Activated CD8-positive, alpha-beta T cell treated with anti-CD3 and anti-CD28 coated beads, Interleukin-2, amount 10 ng/mL, durations not matched to agents 7 days and 5 days (primary cell): Measurements from ENCODE around the gene PARD3. TPM values are rescaled to one million over a fixed set of nuclear protein-coding genes. Genes with fewer than 3 reads are reported as not detected.

Experiments used
- ATAC-seq: fragments of 150-1000 bp; cut with Tn5 transposase; one replicate; pipeline ENCODE4 v1.10.0; 2021; ENCODE audit warnings: moderate library complexity
- CTCF ChIA-PET: fragments of 350-600 bp; sonication (Branson Sonifier 250); formaldehyde crosslinking; loops from one replicate; lab custom pipeline; 2021; ENCODE audit warnings: antibody characterized with exemption; lab: Charles Lee
- POLR2A ChIA-PET: fragments of 350-600 bp; sonication (Branson Sonifier 250); formaldehyde crosslinking; loops from one replicate; lab custom pipeline; 2021; ENCODE audit warnings: antibody characterized with exemption; lab: Charles Lee
- DNase-seq: peaks from one replicate; pipeline ENCODE4 v3.0.0-alpha.2; 2020
- H3K27ac Mint-ChIP-seq: one replicate; pipeline ENCODE4 v1.8.0; 2021; ENCODE audit warnings: mild to moderate bottlenecking, mixed read lengths
- H3K27me3 Mint-ChIP-seq: one replicate; pipeline ENCODE4 v1.8.0; 2021; ENCODE audit warnings: low read depth, mixed read lengths
- H3K36me3 Mint-ChIP-seq: one replicate; pipeline ENCODE4 v1.8.0; 2021; ENCODE audit warnings: low read depth, mixed read lengths
- H3K4me1 Mint-ChIP-seq: one replicate; pipeline ENCODE4 v1.8.0; 2021; ENCODE audit warnings: low read depth, mixed read lengths
- H3K4me3 Mint-ChIP-seq: one replicate; pipeline ENCODE4 v1.8.0; 2021; ENCODE audit warnings: mild to moderate bottlenecking, mixed read lengths
- H3K9me3 Mint-ChIP-seq: one replicate; pipeline ENCODE4 v1.8.0; 2022; ENCODE audit warnings: mixed read lengths; ENCODE audit not compliant: insufficient read depth
- total RNA-seq, 2 experiments: library from RNA; stranded (reverse); gene quantifications; one replicate each; pipeline ENCODE4 v1.2.3, GENCODE V29; 2021

PARD3 gene
- total RNA-seq, 2 experiments from 2014 or later = 0.63 to 0.68 TPM

DNA sequence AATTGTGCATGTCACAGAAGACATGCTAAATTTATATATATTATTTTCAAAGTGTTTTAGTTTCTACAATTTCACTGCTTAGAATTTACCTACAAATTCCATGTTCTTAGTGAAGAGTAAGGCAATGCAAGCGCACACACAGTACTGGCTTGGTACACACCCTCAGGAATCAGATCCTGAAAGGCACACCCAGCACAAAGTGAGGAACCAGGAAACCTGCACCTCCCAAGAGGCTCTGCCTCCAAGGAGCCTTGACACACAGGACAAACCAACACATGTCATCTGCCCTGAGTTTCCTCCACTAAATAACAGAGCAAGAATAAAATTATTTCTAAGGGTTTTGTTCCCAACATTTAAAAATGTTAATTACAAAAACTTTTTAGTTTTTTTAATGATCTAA lies 156.2 kb downstream of the PARD3 start:
- ChIA-PET POLR2A (no interaction called here), CTCF (interaction anchor here (0.9 kb wide), 1 partner anchor 336 kb away, joined by 3 read pairs; no protein-coding TSS in a partner anchor)
- ATAC-seq = no peak
- no peak for DNase-seq
- Mint-ChIP-seq H3K4me1 (peaks cover 3% of the 10 kb centered on the region), H3K27me3 (peaks cover 3% of the 10 kb centered on the region), H3K4me3 (no peak overlapping the region), H3K36me3 (no peaks in the 10 kb centered on the region), H3K9me3 (no peaks in the 10 kb centered on the region), H3K27ac (no peak overlapping the region)

DNA sequence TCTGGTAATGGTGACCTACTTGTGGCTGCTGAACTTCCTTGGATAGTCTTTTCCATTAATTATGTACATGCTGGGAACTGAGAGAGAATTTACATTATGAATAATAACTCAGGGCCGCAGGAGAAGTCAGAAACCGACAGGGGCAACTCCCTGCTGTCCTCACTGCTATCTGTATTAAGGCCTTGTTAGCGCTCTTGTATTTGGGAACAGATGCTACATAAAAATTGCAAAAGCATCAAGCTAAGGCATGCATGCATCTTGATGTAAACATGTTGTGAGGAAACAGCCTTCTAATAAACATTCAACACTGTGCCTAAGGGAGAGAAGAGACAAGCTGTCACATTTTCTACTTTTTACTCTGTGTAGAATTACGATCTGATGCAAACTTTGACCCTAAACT lies 158.4 kb downstream of the PARD3 start:
- Mint-ChIP-seq H3K4me3 (no peak overlapping the region), H3K27me3 (peaks cover 3% of the 10 kb centered on the region), H3K4me1 (no peaks in the 10 kb centered on the region), H3K36me3 (no peaks in the 10 kb centered on the region), H3K9me3 (no peaks in the 10 kb centered on the region), H3K27ac (no peak overlapping the region)
- ChIA-PET CTCF (interaction anchor here (3.2 kb wide), 1 partner anchor 18 kb away, joined by 18 read pairs; no protein-coding TSS in a partner anchor), POLR2A (no interaction called here)
- DNase-seq (no peak), ATAC-seq (no peak)

- Mint-ChIP-seq H3K4me1 (no peaks in the 10 kb centered on the region), H3K36me3 (no peaks in the 10 kb centered on the region), H3K27ac (no peak overlapping the region), H3K9me3 (no peaks in the 10 kb centered on the region), H3K27me3 (peaks cover 3% of the 10 kb centered on the region), H3K4me3 (no peak overlapping the region)
- ChIA-PET CTCF (interaction anchor here (1.0 to 3.2 kb wide), 4 partner anchors 9 to 57 kb away, joined by 3 to 18 read pairs (median 6); no protein-coding TSS in a partner anchor), POLR2A (interaction anchor here (0.7 kb wide), 1 partner anchor 667 kb away, joined by 3 read pairs; no protein-coding TSS in a partner anchor)
- no peak for ATAC-seq
- peak; percentile 54 for DNase-seq
Observed at GRCh38 chr10:34655286-34656170, 159.6 kb downstream of the PARD3 start.

- POLR2A ChIA-PET = no interaction called here
- Mint-ChIP-seq H3K9me3 (no peaks in the 10 kb centered on the region), H3K4me1 (no peaks in the 10 kb centered on the region), H3K36me3 (no peaks in the 10 kb centered on the region), H3K4me3 (no peak overlapping the region), H3K27me3 (no peaks in the 10 kb centered on the region), H3K27ac (no peak overlapping the region)
- CTCF ChIA-PET = no interaction called here
- ATAC-seq (no peak), DNase-seq (no peak)
Observed at GRCh38 chr10:34654211-34654610, 160.9 kb downstream of the PARD3 start.

DNA sequence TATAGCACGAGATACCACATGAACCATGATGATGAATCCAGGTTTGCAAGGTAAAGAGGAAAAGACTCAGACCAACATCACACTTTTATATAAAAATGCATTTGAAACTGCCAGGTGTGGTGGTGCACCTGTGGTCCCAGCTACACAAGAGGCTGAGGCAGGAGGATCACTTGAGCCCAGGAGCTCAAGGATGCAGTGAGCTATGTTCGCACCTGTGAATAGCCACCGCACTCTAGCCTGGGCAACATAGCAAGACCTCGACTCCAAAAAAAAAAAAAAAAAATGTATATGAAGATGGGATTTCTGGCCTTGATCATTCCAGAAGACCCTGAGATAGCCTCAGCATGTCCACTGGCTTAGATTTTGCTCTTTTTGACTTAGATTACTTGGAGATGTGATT lies 161.6 kb downstream of the PARD3 start:
- ChIA-PET POLR2A (no interaction called here), CTCF (no interaction called here)
- H3K4me3 Mint-ChIP-seq = no peak overlapping the region
- no peak for DNase-seq
- no peak overlapping the region for H3K27ac Mint-ChIP-seq
- no peak for ATAC-seq
- no peaks in the 10 kb centered on the region for H3K4me1 Mint-ChIP-seq
- no peaks in the 10 kb centered on the region for H3K27me3 Mint-ChIP-seq
- H3K36me3 Mint-ChIP-seq = no peaks in the 10 kb centered on the region
- H3K9me3 Mint-ChIP-seq = no peaks in the 10 kb centered on the region

GRCh38 chr10:34651416-34652195 lies 163.5 kb downstream of the PARD3 start:
- ATAC-seq (no peak), DNase-seq (no peak)
- H3K4me3 Mint-ChIP-seq = no peak overlapping the region
- H3K27ac Mint-ChIP-seq = no peak overlapping the region
- ChIA-PET CTCF (no interaction called here), POLR2A (no interaction called here)
- H3K27me3 Mint-ChIP-seq = no peaks in the 10 kb centered on the region
- no peaks in the 10 kb centered on the region for H3K4me1 Mint-ChIP-seq
- H3K36me3 Mint-ChIP-seq = no peaks in the 10 kb centered on the region
- no peaks in the 10 kb centered on the region for H3K9me3 Mint-ChIP-seq

DNA sequence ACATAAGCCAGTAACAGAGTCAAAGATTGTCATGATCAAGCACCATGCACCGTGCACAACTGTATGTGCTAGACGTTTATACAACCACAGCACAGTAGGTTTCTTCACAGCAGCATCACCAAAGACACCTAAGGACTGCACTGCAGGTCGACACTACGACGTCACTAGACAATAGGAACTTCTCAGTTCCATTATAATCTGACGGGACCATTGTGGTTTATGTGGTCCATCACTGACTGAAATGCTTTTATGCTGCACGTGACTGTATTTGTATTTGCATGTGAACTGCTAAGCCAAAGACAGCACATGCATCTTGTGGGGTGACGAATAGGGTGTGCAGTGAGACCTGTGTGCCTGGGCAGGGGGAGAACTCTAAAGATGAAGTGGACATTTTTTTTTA lies 164.9 kb downstream of the PARD3 start:
- ChIA-PET CTCF (no interaction called here), POLR2A (no interaction called here)
- no peaks in the 10 kb centered on the region for H3K27me3 Mint-ChIP-seq
- DNase-seq (no peak), ATAC-seq (no peak)
- H3K4me3 Mint-ChIP-seq = no peak overlapping the region
- H3K9me3 Mint-ChIP-seq = no peaks in the 10 kb centered on the region
- H3K4me1 Mint-ChIP-seq = no peaks in the 10 kb centered on the region
- H3K27ac Mint-ChIP-seq = no peak overlapping the region
- no peaks in the 10 kb centered on the region for H3K36me3 Mint-ChIP-seq

DNA sequence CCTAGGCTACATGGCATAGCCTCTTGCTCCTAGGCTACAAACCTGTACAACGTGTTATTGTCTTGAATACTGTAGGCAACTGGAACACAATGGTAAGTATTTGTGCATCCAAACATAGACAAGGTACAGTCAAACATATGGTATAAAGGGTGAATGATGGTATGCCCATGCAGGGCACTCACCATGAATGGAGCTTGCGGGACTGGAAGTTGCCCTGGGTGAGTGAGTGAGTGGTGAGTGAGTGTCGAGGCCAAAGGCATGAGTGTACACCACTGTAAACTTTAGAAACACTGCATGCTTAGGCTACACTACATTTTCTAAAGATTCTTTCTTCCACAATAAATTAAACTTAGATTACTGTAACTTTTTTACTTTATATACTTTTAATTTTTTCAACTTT lies 165.7 kb downstream of the PARD3 start:
- no peaks in the 10 kb centered on the region for H3K9me3 Mint-ChIP-seq
- DNase-seq (no peak), ATAC-seq (no peak)
- POLR2A ChIA-PET = no interaction called here
- no peaks in the 10 kb centered on the region for H3K4me1 Mint-ChIP-seq
- no peaks in the 10 kb centered on the region for H3K36me3 Mint-ChIP-seq
- no peak overlapping the region for H3K4me3 Mint-ChIP-seq
- H3K27me3 Mint-ChIP-seq = no peaks in the 10 kb centered on the region
- CTCF ChIA-PET = interaction anchor here (1.3 kb wide), 1 partner anchor 11 kb away, joined by 4 read pairs; no protein-coding TSS in a partner anchor
- no peak overlapping the region for H3K27ac Mint-ChIP-seq

- ChIA-PET CTCF (interaction anchor here (1.3 kb wide), 1 partner anchor 11 kb away, joined by 4 read pairs; no protein-coding TSS in a partner anchor), POLR2A (no interaction called here)
- Mint-ChIP-seq H3K9me3 (no peaks in the 10 kb centered on the region), H3K4me3 (no peak overlapping the region), H3K27ac (no peak overlapping the region), H3K36me3 (no peaks in the 10 kb centered on the region), H3K4me1 (no peaks in the 10 kb centered on the region), H3K27me3 (no peaks in the 10 kb centered on the region)
- ATAC-seq = no peak
- DNase-seq = no peak
Observed at GRCh38 chr10:34648919-34649318, 166.2 kb downstream of the PARD3 start.

DNA sequence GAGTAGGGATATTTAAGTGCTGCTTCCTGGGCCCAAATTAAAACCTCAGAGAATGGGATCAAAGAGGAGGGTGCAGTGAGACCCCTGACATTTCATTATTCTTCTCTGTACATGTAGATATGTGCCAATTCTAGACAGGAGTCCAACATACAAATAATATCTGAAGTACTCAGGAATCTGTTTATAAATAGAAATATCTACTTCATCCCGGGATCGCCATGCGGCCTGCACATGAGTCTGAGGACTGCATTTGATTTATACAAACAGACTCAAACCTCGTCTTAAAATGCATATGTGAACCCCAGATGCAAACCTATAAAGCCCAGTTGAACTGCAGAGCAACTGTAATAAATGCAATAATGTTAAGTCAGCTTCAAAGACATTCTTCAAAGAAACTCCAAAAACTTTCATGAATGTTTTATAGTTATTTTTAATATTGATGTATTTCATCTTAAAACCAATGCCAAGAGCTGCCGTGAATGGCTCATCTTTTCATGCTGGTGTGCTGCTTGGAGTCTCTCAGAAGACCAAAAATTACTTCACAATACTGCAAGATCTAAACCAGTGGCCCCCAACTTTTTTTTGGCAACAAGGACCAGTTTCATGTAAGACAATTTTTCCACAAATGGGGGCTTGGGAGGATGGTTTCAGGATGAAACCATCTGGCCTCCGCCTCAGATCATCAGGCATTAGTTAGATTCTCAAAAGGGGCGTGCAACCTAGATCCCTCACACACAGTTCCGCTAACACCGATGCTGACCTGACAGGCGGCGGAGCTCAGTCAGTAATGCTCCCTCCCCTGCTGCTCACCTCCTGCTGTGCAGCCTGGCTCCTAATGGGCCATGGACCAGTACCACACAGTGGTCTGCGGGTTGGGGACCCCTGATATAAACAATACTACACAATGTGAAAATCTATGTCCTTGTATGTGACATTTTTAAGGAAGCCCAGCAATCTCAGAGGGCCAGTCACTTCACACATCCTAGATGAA lies 166.9 kb downstream of the PARD3 start:
- CTCF ChIA-PET = interaction anchor here (1.3 to 2.3 kb wide), 3 partner anchors 10 to 14 kb away, joined by 3 to 24 read pairs (median 4); no protein-coding TSS in a partner anchor
- Mint-ChIP-seq H3K4me3 (no peak overlapping the region), H3K9me3 (no peaks in the 10 kb centered on the region), H3K27ac (no peak overlapping the region), H3K4me1 (no peaks in the 10 kb centered on the region), H3K27me3 (no peaks in the 10 kb centered on the region), H3K36me3 (no peaks in the 10 kb centered on the region)
- DNase-seq (no peak), ATAC-seq (no peak)
- POLR2A ChIA-PET = no interaction called here

DNA sequence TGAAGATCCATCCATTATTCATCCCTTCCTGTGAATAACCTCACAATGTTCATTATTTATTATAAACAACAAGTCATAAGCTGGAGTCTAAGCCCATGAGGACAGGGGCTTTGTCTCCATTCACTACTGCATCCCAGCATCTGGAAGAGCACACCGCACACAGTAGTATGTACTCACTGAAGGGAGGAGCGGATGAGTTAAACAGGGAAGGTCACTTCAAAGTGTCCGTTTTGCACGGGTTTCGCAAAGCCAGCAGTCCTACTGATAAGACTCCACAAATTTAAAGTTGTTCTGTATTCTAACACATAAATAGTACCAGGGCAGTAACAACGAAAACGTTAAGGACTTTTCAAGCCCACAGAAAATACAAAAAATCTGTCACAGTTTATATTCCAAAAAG lies 167.9 kb downstream of the PARD3 start:
- Mint-ChIP-seq H3K9me3 (no peaks in the 10 kb centered on the region), H3K27ac (no peak overlapping the region), H3K4me1 (no peaks in the 10 kb centered on the region), H3K36me3 (no peaks in the 10 kb centered on the region), H3K4me3 (no peak overlapping the region), H3K27me3 (no peaks in the 10 kb centered on the region)
- DNase-seq (no peak), ATAC-seq (no peak)
- POLR2A ChIA-PET = no interaction called here
- CTCF ChIA-PET = interaction anchor here (1.3 to 2.3 kb wide), 2 partner anchors 8 to 10 kb away, joined by 6 to 24 read pairs; no protein-coding TSS in a partner anchor
